Glomerular visceral epithelial cell (primary cell): Measurements from ENCODE around the gene AOC2.
A peak's percentile ranks its signal among the peaks of the same experiment; 100 is the strongest.
"Not testable (repeated sequence)": the region's sequence is repeated elsewhere in the genome, so short reads cannot be mapped to it uniquely, and the experiment has no call there.

Experiments used
- DNase-seq: peaks from one replicate; pipeline ENCODE4 v3.0.0-alpha.2; 2016; ENCODE audit errors: extremely low spot score

AOC2 gene

DNA sequence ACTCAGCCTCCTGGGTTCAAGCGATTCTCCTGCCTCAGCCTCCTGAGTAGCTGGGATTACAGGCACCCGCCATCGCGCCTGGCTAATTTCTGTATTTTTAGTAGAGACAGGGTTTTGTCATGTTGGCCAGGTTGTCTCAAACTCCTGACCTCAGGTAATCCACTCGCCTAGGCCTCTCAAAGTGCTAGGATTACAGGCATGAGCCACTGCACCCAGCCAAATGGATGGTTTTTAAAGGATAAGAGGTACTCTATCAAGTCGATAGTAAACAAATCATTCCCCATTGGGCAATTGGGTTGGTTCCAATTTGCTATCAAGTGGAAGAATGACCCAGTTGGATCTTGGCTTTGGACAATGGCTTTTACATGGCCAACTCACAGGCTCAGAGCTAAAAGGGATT is 37.3 kb downstream of the AOC2 start:
- not testable (repeated sequence) for DNase-seq

DNA sequence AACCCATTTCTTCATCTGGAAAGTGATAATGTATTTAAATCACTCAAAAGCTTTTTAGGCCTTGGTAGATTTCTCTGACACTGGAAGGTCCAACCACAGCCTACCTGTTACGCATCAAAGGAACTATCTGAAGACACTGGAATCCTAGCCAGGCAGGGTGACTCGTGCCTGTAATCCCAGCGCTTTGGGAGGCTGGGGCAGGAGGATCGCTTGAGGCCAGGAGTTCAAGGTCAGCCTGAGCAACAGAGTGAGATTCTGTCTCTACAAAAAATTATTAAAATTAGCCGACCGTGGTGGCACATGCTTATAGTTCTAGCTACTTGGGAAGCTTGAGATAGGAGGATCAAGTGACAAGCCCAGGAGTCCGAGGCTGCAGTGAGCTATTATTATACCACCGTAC is 37.8 kb downstream of the AOC2 start:
- no peak for DNase-seq

DNA sequence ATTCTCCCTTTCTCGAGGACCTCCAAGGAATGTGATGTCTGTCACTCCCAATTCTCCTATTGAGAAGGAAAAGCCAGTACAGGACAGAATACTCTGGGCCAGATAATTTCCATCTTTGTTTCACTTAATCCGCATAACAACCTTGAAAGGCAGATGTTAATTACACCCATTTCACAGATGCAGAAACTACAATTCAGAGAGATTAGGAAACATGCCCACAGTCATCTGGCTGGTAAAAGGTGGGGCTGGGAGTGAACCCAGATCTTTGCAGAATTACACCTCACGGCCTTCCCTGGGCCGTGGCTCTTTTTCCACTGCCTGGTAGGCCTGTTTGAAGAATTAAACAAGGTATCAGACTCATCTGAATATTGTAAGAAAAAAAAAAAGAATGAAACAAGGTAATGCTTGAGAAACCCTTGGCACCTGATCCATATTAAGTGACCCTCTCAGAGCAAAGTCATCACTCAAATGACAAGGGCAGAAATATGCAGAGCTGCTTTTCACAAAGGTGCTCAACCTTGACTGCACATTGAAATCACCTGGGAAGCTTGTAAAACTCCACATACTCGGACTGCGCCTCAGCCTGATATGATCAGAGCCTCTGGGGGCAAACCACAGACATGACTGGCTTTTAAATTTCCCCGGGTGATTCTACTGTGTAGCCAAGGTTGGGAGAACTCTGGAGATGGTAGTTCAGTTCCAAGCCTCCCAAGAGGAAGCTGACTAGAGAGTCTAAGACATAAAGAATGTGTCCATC is 39.6 kb downstream of the AOC2 start:
- peak; percentile 51 for DNase-seq

DNA sequence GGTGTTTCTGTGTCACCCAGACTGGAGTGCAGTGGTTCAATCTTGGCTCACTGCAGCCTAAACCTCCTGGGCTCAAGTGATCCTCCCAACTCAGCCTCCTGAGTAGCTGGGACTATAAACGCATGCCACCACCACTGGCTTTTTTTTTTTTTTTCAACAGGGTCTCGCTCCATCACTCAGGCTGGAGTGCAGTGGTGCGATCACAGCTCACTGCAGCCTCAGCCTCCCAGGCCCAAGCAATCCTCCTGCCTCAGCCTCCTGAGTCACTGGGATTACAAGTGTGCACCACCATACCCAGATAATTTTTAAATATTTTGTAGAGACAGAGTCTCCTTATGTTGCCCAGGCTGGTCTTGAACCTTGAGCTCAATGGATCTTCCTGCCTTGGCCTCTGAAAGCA is 41.4 kb downstream of the AOC2 start:
- DNase-seq: not testable (repeated sequence)

DNA sequence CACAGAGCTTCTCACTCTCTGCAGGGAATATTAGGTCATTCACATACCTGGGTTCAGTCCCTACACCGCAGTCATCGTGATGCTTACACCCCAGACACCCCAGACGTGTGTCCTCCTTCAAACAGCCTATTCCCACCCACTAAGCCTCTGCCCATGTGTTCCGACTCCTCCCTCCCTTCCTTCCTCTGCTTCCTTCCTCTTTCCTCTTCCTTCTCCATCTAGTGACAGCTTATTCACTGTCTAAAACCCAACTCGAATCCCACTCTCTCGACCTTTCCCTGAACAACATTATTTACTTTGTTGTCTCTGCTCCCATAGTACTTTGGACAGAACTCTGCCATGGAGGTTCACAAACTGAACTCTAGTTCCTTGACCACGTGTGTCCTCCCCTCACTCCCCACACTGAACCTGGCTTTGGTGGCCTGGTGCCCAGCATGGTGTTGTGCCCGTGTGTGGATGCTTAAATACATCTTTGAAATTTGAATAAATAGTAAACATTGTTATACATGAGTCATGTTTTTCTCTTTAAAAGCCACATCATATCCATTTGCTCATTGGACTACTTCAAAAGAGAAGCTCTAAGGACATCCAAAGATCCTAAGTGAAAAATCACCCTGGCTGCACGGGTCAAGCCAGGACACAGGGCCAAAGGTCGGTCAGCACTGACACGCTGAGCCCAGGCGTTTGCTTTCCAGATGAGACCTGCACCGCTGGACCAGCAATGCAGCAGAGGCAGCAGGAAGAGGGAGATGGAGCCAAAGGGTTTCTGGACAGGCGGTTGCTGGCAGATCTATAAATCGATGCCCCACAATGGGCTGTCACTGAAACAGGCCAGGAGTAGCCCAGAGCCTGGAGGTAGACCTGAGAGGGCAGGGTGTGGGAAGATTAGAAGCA is 42.1 kb downstream of the AOC2 start:
- no peak for DNase-seq

DNA sequence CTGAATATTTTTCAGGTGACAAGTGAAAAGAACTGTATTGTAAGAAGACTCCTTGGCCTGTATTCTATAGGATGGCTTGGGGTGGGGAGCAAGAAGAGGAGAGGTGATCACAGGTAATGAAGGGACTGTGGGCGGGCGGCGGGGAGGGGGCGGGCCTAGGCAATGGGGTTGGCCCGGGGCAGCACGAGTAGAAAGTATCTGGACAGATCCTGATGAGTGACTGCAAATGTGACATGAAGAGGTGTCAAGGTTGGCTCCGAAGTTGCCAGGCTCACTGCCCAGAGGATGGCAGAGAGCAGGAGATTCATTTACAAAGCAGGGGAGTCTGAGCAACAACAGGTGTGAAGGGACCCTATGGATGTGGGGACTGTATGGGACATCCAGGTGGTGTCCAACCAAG is 45.4 kb downstream of the AOC2 start:
- no peak for DNase-seq

DNA sequence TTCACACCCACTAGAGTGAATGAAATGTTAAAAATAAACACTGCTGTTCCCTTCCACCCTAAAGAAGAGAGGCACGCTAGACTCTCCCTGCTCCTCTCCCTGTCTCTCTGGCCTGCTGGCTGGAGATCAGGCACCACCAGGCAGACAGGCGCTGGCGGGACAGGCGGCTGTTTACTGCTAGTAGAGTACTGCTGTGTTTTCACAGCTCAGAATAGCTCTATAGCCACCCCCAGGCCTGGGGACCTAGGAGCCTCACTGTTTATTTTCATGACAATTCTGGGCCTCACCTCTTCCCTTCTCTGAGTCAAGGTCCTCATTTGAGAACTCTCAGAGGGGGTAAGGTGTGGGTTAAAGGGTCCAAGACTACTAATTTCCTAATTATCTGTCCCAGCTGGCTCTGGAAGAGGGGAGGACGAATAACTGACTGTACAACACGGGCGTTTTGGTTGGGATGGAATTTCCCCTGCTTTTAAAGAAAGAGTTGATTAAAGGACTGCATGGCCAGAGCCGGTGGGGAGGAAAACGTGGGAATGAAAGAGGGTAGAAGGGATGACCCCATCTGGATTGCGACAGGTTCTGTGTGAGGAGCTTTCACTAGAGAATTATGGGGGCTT is 47.3 kb downstream of the AOC2 start:
- no peak for DNase-seq

DNA sequence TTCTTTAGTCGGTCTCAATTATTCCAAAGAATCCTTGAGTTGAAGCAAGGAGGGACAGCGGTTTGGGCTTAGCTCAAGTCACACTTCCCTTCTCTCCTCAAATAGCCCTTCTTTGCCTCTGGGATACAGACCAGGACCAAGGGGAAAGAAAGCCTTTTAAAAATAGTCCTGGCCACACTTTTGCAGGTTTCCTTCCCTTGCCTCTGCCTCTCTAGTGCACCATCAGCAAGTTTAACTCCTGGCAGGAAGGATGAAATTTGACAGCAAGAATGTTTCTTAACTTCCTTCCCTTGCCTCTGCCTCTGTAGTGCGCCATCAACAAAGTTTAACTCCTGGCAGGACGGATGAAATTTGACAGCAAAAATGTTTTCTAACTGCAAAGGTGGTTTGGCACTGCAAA is 49.0 kb downstream of the AOC2 start:
- DNase-seq: no peak

DNA sequence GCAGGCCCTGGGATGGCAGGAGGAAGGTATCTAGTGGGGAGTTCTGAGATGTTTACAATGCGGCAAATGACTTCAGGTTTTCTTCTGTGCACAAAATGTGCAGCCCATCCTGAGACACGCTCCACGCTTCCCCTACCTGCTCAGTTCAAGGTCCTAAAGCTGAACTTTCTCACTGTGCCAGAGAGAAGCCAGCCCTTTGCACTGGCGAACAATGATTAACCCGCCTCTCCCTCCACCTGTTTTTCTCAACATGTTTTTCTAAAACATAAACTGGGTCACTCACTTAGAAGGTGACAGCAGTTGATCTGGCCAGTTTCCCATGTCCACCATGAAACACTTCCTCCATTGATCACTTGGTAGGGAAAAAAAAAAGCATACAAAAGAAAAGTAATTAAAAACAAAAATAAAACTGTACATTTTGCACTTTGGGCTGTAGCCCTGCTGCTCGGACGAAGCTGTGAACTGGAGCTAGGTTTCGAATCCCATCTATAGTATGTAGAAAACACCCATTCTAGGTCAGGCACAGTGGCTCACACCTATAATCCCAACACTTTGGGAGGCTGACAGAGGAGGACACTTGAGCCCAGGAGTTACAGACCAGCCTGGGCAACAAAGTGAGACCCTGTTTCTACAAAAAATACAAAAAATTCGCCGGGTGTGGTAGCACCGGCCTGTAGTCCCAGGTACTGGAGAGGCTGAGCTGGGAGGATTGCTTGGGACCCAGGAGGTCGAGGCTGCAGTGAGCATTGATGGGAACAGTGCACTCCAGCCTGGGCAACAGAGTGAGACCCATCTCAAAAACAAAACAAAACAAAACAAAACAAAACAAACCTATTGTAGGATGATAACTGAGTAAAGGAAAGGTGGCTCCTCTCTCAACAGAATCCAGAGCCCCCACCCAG is 50.2 kb downstream of the AOC2 start:
- no peak for DNase-seq

DNA sequence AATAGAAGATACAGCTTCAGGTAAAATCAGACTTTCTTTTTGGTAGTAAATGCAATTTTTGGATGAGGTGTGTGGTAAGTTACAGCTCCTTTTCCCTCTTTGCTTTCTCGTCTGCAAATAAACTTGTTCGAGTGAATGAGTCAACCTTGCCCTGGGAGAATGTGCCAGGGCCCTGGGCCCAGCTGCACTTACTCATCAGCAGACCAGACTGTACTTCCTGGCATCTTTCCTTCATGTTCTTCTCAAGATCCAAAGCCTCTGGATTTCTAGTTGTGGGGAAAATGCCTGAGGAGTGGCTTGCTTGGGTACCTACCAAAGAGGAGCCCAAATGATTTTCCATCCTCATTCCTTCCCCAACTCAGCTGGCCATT is 50.8 kb downstream of the AOC2 start:
- peak; percentile 77 for DNase-seq

DNA sequence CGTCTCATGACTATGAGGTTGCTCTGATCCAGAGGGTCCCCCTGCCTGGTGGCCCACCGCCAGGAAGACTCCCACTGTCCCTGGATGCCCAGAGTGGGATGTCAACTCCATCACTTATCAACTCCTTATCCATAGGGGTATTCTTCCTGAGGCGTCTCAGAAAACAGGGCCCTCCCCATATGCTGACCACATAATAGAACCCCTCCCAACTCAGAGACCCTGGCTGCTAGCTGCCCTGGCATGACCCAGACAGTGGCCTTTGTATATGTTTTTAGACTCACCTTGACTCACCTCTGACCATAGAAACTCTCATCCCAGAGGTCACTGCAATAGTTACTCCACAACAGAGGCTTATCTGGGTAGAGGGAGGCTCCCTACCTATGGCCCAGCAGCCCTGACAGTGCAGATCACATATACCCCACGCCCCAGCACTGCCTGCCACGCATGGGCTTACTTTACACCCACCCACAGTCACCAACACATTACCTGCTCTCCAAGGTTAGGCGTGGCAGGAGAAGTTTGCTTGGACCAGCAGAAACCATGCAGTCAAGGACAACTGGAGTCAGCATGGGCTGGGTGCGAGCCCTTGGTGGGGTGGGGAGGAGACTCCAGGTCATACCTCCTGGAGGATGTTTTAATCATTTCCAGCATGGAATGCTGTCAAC is 53.9 kb downstream of the AOC2 start:
- DNase-seq: no peak

DNA sequence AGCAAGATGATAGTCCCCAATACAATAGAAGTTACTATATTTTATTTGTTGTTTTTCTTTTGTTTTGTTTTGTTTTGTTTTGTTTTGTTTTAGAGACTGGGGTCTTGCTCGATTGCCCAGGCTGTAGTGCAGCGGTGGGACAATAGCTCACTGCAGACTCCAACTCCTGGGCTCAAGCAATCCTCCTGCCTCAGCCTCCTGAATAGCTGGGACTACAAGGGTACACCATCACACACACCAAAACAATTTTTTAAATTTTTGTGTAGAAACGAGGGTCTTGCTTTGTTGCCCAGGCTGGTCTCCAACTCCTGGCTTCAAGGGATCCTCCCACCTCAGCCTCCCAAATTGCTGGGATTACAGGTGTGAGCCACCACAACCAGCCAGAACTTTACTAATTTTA is 55.6 kb downstream of the AOC2 start:
- DNase-seq: not testable (repeated sequence)
